K562 (cell line): ENCODE data around the gene DDIT3. TPM values are rescaled to one million over a fixed set of nuclear protein-coding genes. Genes with fewer than 3 reads are reported as not detected.
A peak's percentile ranks its signal among the peaks of the same experiment; 100 is the strongest.

ENCODE experiments used
- ATAC-seq: fragments of 200-7000 bp; cut with Tn5 transposase; 3 replicates; pipeline ENCODE4 v1.9.1; 2020; ENCODE audit warnings: moderate library complexity
- BruUV-seq: library from RNA; stranded (reverse); fragments of 400-500 nt; replicated peaks from 2 replicates; lab custom pipeline; 2021; lab: Mats Ljungman, UMichigan
- CTCF ChIA-PET: fragments of 300-600 bp; formaldehyde crosslinking; extraction: SDS; loops from one replicate; lab custom pipeline; 2021; ENCODE audit warnings: low intra/inter-chr PET ratio; lab: Yijun Ruan, JAX
- POLR2A ChIA-PET: fragments of 300-600, 350-650 bp; sonication (Branson Sonifier 250); formaldehyde crosslinking; extraction: SDS; loops from one replicate; lab custom pipeline; 2021; ENCODE audit warnings: antibody characterized with exemption, inconsistent platforms; lab: Yijun Ruan, JAX
- DNase-seq, 4 experiments: peaks; one replicate each; pipeline versions ENCODE4 v3.0.0 to v3.0.0-alpha.2; 2011 to 2018; ENCODE audit warnings: low spot score in 3 of 4, mixed read lengths in 3 of 4; ENCODE audit errors: extremely low read depth in 1 of 4
- FAIRE-seq: peaks from 2 replicates; lab custom pipeline; 2011; peaks lifted over from hg19 to GRCh38; lab: Jason Lieb, UNC
- H2AFZ ChIP-seq: 2 replicates; pipeline ENCODE4 v1.6.0; 2011; ENCODE audit warnings: low read depth, low read length, control low read depth, inconsistent platforms
- H3K27ac ChIP-seq: fragments of 200-600 bp; 3 replicates; pipeline ENCODE4 v1.8.0; 2011; ENCODE audit warnings: low read depth, mild to moderate bottlenecking, control low read depth, inconsistent platforms, low read length, moderate library complexity, mixed read lengths; ENCODE audit errors: extremely low read depth
- H3K27me3 ChIP-seq, 2 experiments: fragments of 300-600 bp in 1 of 2; 2 replicates in 1 of 2; 3 replicates in 1 of 2; pipeline versions ENCODE4 v1.6.0 to v1.8.0; 2011; ENCODE audit warnings: inconsistent platforms in 2 of 2, low read length in 2 of 2, mild to moderate bottlenecking in 1 of 2, mixed read lengths in 1 of 2, moderate library complexity in 1 of 2; ENCODE audit not compliant: control insufficient read depth in 2 of 2, insufficient read depth in 2 of 2
- H3K36me3 ChIP-seq: fragments of 300-600 bp; 3 replicates; pipeline ENCODE4 v1.8.0; 2011; ENCODE audit warnings: mild to moderate bottlenecking, low read length, inconsistent platforms; ENCODE audit not compliant: control insufficient read depth, insufficient read depth
- H3K4me1 ChIP-seq, 2 experiments: fragments of 200-600 bp in 1 of 2; replicated peaks in 1 of 2; 2 replicates in 1 of 2; 3 replicates in 1 of 2; pipeline versions ENCODE4 v1.5.1 to v1.8.0; 2011; ENCODE audit warnings: inconsistent platforms in 2 of 2, low read length in 2 of 2, mild to moderate bottlenecking in 1 of 2, mixed read lengths in 1 of 2, moderate library complexity in 1 of 2; ENCODE audit not compliant: control insufficient read depth in 2 of 2, insufficient read depth in 2 of 2
- H3K4me2 ChIP-seq: 2 replicates; pipeline ENCODE4 v1.6.1; 2011; ENCODE audit warnings: low read length, control low read depth, inconsistent platforms, mixed read lengths; ENCODE audit not compliant: insufficient read depth
- H3K4me3 ChIP-seq: fragments of 200-600 bp; sonication (generic), shearing (Covaris generic); 2 replicates; pipeline ENCODE4 v1.5.1; 2016; ENCODE audit warnings: control low read depth, inconsistent platforms
- H3K79me2 ChIP-seq: fragments of 200-600 bp; 3 replicates; pipeline ENCODE4 v1.8.0; 2011; ENCODE audit warnings: low read length, inconsistent platforms; ENCODE audit not compliant: control insufficient read depth, insufficient read depth
- H3K9ac ChIP-seq, 2 experiments: 2 replicates each; pipeline versions ENCODE4 v1.6.0 to v1.6.1; 2011; ENCODE audit warnings: low read depth in 2 of 2, low read length in 2 of 2, control low read depth in 1 of 2, inconsistent platforms in 1 of 2, mild to moderate bottlenecking in 1 of 2, mixed read lengths in 1 of 2; ENCODE audit not compliant: insufficient read depth in 1 of 2
- H3K9me1 ChIP-seq: one replicate; pipeline ENCODE4 v1.6.0; 2011; ENCODE audit warnings: inconsistent platforms, mild to moderate bottlenecking, low read length, moderate library complexity; ENCODE audit not compliant: control insufficient read depth, insufficient read depth
- H3K9me3 ChIP-seq: replicated peaks from 2 replicates; pipeline ENCODE4 v1.5.1; 2011; ENCODE audit warnings: low read depth, low read length, inconsistent platforms; ENCODE audit not compliant: control insufficient read depth, insufficient read depth
- H4K20me1 ChIP-seq: replicated peaks from 2 replicates; pipeline ENCODE4 v1.6.1; 2011; ENCODE audit warnings: low read length, inconsistent platforms, mixed read lengths; ENCODE audit not compliant: control insufficient read depth, insufficient read depth
- CBX2 ChIP-seq: fragments of 200-600 bp; sonication (generic); IDR thresholded peaks from one replicate; pipeline ENCODE4 v1.6.1; 2012; ENCODE audit warnings: mild to moderate bottlenecking, low read length, inconsistent platforms; ENCODE audit not compliant: insufficient read depth, poor library complexity, severe bottlenecking
- NR1H2 ChIP-seq: sonication (generic); formaldehyde crosslinking; IDR thresholded peaks from 2 replicates; pipeline ENCODE4 v1.4.0; 2020; ENCODE audit warnings: mild to moderate bottlenecking, missing genetic modification reagents
- TSC22D4 ChIP-seq: fragments of 450-650 bp; IDR thresholded peaks from 2 replicates; pipeline ENCODE4 v1.6.1; 2016; ENCODE audit warnings: missing genetic modification characterization, missing biosample characterization, control low read depth
- U2AF2 ChIP-seq: fragments of 200-400 bp; formaldehyde crosslinking; optimal IDR thresholded peaks from 2 replicates; pipeline ENCODE3; 2017; ENCODE audit warnings: low read depth, mild to moderate bottlenecking, low read length
- WGBS: fragments of 100-300 bp; shearing (Covaris generic); methylation state at CpG from one replicate; pipeline ENCODE4 v1.1.6; 2016; ENCODE audit warnings: low coverage, mixed read lengths; ENCODE audit not compliant: insufficient coverage; ENCODE audit errors: missing lambda C conversion rate; 5-methylcytosine and 5-hydroxymethylcytosine counted together
- in situ Hi-C: fragments of 300-500 bp; cut with MboI; formaldehyde crosslinking; loops from 4 replicates; pipeline ENCODE4 v1.15.0; 2018; ENCODE audit warnings: inconsistent platforms, mixed read lengths
- intact Hi-C: fragments of 100-400 bp; cut with micrococcal nuclease; formaldehyde crosslinking; loops from 2 replicates; pipeline ENCODE4 v1.14.2; 2022
- polyA plus RNA-seq, 8 experiments: library from polyadenylated mRNA; depleted of rRNA in 4 of 8; stranded (reverse) in 5 of 8; unstranded in 3 of 8; fragments of >200 nt; fragmentation: Nextera tagmentation in 2 of 8; fragmentation: Illumina TruSeq in 1 of 8; extraction: Ambion mirVana in 2 of 8; extraction: Trizol in 1 of 8; gene quantifications; 2 replicates each; pipeline versions ENCODE4 v1.2.1 to v1.2.3, GENCODE V29; 2011 to 2014; ENCODE audit warnings: inconsistent platforms in 1 of 8, missing spikeins in 1 of 8
- total RNA-seq, 7 experiments: library from RNA; depleted of rRNA in 6 of 7; stranded (reverse); fragments of >200 nt in 6 of 7; fragmentation: Illumina TruSeq in 2 of 7; extraction: Trizol in 2 of 7; gene quantifications; 2 replicates each; pipeline versions ENCODE4 v1.2.1 to v1.2.3, GENCODE V29; 2011 to 2021; ENCODE audit warnings: low replicate concordance in 1 of 7
- TF ChIP-seq, protein P1 (sequence below): sonication (generic); formaldehyde crosslinking; IDR thresholded peaks from 2 replicates; pipeline ENCODE4 v1.9.0; 2022; ENCODE audit warnings: mild to moderate bottlenecking, missing genetic modification reagents
- TF ChIP-seq, protein P2 (sequence below): conservative IDR thresholded peaks from 2 replicates; pipeline ENCODE4 v1.6.1; 2011; ENCODE audit warnings: low read depth, mild to moderate bottlenecking, low read length; ENCODE audit not compliant: control insufficient read depth

Gene DDIT3
- total and polyA plus RNA-seq, 9 of the 15 experiments (the other 6 are each of a cell fraction or from before 2014, with no cell fraction given) = 59.1 to 272 (median 89.9) TPM

DNA sequence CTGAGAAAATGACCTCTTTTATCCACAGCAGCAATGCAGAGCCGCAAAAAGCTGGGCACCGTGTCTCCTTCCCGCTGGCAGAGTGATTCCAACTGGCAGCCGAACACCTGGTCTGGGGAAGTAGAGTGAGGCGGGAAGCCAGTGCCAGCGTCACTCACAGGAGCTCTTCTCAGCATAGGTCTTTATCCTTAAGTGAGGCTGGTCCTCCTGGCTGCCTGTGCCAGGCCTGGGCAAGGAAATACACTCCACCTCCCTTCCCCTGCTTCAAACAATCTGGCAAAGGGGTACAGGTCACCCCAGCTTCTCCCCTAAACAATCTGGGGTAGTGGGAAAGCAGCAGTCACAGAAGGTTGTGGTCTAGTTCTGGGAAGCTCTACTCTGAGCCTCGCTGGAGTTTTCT, 45.5 kb downstream of the DDIT3 start:
- Histone ChIP-seq H3K4me2 (peak overlapping the region; percentile 5; the same call in 1 of the 2 replicates), H2AFZ (no peak overlapping the region), H3K4me3 (no peak overlapping the region), H3K4me1 (peaks cover 39 to 51% of the 10 kb centered on the region in 2 experiments), H3K9me1 (no peaks in the 10 kb centered on the region), H3K27me3 (peaks cover 0 to 17% of the 10 kb centered on the region in 2 experiments; a peak in 3 of 5 replicates), H4K20me1 (no peaks in the 10 kb centered on the region), H3K9ac (peak overlapping the region in 1 of 2 experiments; percentile 69; a peak in 1 of 4 replicates), H3K27ac (no peak overlapping the region), H3K79me2 (no peaks in the 10 kb centered on the region), H3K36me3 (no peaks in the 10 kb centered on the region)
- FAIRE-seq (no peak), DNase-seq (no peak)
- no TSS peak for BruUV-seq
- 70% methylated on average over 7 of the region's 7 CpGs for WGBS
- ChIA-PET CTCF (no interaction called here), POLR2A (interaction anchor here (0.6 to 1.9 kb wide), 8 partner anchors 9 to 486 kb away, joined by 3 to 7 read pairs (median 4); partner anchors contain the start of gene INHBE)
- in situ Hi-C loops = no loop called here
- intact Hi-C loops = no loop called here
- no peak for TF ChIP-seq TSC22D4 (tag)
- no peak for TF ChIP-seq NR1H2 (CRISPR knock-in tag)
- TF ChIP-seq U2AF2 = no peak
- TF ChIP-seq, protein P1, sequence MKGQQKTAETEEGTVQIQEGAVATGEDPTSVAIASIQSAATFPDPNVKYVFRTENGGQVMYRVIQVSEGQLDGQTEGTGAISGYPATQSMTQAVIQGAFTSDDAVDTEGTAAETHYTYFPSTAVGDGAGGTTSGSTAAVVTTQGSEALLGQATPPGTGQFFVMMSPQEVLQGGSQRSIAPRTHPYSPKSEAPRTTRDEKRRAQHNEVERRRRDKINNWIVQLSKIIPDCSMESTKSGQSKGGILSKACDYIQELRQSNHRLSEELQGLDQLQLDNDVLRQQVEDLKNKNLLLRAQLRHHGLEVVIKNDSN = no peak
- no peak for TF ChIP-seq CBX2
- TF ChIP-seq, protein P2, sequence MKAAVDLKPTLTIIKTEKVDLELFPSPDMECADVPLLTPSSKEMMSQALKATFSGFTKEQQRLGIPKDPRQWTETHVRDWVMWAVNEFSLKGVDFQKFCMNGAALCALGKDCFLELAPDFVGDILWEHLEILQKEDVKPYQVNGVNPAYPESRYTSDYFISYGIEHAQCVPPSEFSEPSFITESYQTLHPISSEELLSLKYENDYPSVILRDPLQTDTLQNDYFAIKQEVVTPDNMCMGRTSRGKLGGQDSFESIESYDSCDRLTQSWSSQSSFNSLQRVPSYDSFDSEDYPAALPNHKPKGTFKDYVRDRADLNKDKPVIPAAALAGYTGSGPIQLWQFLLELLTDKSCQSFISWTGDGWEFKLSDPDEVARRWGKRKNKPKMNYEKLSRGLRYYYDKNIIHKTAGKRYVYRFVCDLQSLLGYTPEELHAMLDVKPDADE = no peak
- TF ChIP-seq, all 486 proteins: peak for 0
- no peak for ATAC-seq
- H3K9me3 ChIP-seq = no peaks in the 10 kb centered on the region
